ENCODE results near the gene FOXB1. TPM values are rescaled to one million over a fixed set of nuclear protein-coding genes. Genes with fewer than 3 reads are reported as not detected.

The FOXB1 gene
- total and polyA plus RNA-seq, 7 donors = 0.09 TPM; not detected in 6

- peaks cover 53 to 99% (median 75%) of the 10 kb centered on the region in 3 donors for H3K27me3 ChIP-seq
- H3K27ac ChIP-seq = no peak overlapping the region
- peaks cover 0 to 26% (median 21%) of the 10 kb centered on the region in 4 donors for H3K4me1 ChIP-seq
- H3K4me3 ChIP-seq = no peak overlapping the region
- DNase-seq = no peak
- 5 to 15% methylated on average over 6 of the region's 6 CpGs for WGBS, 2 donors
- H3K36me3 ChIP-seq = no peaks in the 10 kb centered on the region
- TF ChIP-seq POLR2AphosphoS5 (IDR thresholded peaks at IDR 0.05) = no peak
- TF ChIP-seq, protein P1, sequence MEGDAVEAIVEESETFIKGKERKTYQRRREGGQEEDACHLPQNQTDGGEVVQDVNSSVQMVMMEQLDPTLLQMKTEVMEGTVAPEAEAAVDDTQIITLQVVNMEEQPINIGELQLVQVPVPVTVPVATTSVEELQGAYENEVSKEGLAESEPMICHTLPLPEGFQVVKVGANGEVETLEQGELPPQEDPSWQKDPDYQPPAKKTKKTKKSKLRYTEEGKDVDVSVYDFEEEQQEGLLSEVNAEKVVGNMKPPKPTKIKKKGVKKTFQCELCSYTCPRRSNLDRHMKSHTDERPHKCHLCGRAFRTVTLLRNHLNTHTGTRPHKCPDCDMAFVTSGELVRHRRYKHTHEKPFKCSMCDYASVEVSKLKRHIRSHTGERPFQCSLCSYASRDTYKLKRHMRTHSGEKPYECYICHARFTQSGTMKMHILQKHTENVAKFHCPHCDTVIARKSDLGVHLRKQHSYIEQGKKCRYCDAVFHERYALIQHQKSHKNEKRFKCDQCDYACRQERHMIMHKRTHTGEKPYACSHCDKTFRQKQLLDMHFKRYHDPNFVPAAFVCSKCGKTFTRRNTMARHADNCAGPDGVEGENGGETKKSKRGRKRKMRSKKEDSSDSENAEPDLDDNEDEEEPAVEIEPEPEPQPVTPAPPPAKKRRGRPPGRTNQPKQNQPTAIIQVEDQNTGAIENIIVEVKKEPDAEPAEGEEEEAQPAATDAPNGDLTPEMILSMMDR (IDR thresholded peaks at IDR 0.05) = no peak
- no peak for TF ChIP-seq POLR2A (IDR thresholded peaks at IDR 0.05)
- H3K9me3 ChIP-seq = no peaks in the 10 kb centered on the region
- intact Hi-C loops (cut with DNase I) = no loop called here
Measured at GRCh38 chr15:60009124-60009960, 5.2 kb downstream of the FOXB1 start.

DNA sequence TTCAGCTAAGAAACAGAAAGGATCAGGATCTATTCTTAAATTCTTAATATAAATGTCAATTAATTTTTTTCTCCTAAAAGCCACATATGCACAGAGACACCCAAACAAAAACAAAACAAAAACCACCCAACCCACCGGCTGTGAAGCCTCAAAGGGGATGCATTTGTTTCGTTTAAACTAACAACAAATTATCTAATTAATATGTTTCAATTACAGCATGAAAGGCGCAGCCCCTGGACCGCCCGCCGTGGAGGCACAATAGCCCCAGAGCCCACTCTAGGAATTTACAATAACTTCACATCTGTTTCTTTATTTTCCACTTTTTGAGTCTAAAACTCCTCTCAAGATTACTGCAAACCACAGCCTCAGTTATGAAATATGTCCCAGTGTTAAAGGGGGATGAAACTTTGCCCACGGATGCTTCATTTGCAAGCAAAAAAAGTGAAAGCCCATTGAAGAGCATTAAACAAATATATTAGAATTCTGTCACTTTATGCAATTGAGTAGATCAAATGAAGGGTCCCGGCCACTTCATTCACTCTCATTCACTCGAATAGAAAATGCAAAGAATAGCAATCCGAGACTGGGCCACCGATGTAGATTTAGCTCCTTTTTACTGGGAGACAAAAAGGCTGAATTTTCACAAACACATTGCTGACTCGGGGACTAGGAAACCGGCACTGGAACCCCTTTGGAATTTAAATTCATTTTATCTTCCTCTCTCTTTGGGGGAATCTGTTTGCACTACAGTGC is 6.0 kb downstream of the FOXB1 start:
- no peak overlapping the region for H3K4me3 ChIP-seq
- intact Hi-C loops (cut with DNase I) = no loop called here
- TF ChIP-seq EP300 (IDR thresholded peaks at IDR 0.05) (no peak), POLR2AphosphoS5 (IDR thresholded peaks at IDR 0.05) (no peak), POLR2A (IDR thresholded peaks at IDR 0.05) (no peak)
- TF ChIP-seq, protein P1 (IDR thresholded peaks at IDR 0.05) = no peak
- H3K36me3 ChIP-seq = no peaks in the 10 kb centered on the region
- peaks cover 45 to 95% (median 66%) of the 10 kb centered on the region in 3 donors for H3K27me3 ChIP-seq
- DNase-seq = no peak
- no peaks in the 10 kb centered on the region for H3K9me3 ChIP-seq
- no peak overlapping the region for H3K27ac ChIP-seq
- 18 to 24% methylated on average over 13 of the region's 13 CpGs for WGBS, 2 donors
- peaks cover 0 to 18% (median 13%) of the 10 kb centered on the region in 4 donors for H3K4me1 ChIP-seq

GRCh38 chr15:60010858-60011257 is 6.7 kb downstream of the FOXB1 start:
- TF ChIP-seq EP300 (IDR thresholded peaks at IDR 0.05) (no peak), POLR2A (IDR thresholded peaks at IDR 0.05) (no peak), POLR2AphosphoS5 (IDR thresholded peaks at IDR 0.05) (no peak)
- TF ChIP-seq, protein P1 (IDR thresholded peaks at IDR 0.05) = no peak
- peaks cover 0 to 11% (median 6%) of the 10 kb centered on the region in 4 donors for H3K4me1 ChIP-seq
- H3K36me3 ChIP-seq = no peaks in the 10 kb centered on the region
- no peak overlapping the region for H3K27ac ChIP-seq
- peaks cover 38 to 94% (median 59%) of the 10 kb centered on the region in 3 donors for H3K27me3 ChIP-seq
- no peak overlapping the region for H3K4me3 ChIP-seq
- no peaks in the 10 kb centered on the region for H3K9me3 ChIP-seq
- intact Hi-C loops (cut with DNase I) = no loop called here
- no peak for DNase-seq
- WGBS, 2 donors = 26 to 47% methylated on average over 2 of the region's 2 CpGs

DNA sequence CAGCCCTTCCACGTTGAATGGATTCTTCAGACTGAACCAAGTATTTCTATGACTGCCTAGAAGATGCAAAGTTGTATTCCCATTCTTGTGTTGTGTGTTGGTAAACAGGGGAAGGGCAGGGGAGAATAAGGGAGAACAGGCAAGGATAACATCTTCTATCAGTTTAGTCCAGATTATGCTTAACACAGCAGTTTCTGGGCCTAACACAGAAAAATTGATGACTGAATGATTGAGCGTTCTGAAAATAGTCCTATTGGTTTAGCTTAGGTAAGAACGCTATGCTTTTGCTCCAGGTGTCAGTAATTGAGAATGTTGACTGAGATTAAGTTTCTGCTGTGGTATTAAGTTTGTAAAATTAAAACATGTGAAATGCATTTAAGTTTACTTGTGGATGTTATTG is 8.6 kb downstream of the FOXB1 start:
- 67 to 83% methylated on average over 3 of the region's 3 CpGs for WGBS, 2 donors
- DNase-seq = no peak
- Histone ChIP-seq H3K36me3 (no peaks in the 10 kb centered on the region), H3K4me3 (no peak overlapping the region), H3K9me3 (peaks cover 0 to 3% (median 0%) of the 10 kb centered on the region in 4 donors), H3K4me1 (no peaks in the 10 kb centered on the region), H3K27me3 (peaks cover 23 to 93% (median 41%) of the 10 kb centered on the region in 3 donors), H3K27ac (no peak overlapping the region)
- TF ChIP-seq EP300 (IDR thresholded peaks at IDR 0.05) (no peak), POLR2AphosphoS5 (IDR thresholded peaks at IDR 0.05) (no peak), POLR2A (IDR thresholded peaks at IDR 0.05) (no peak)
- TF ChIP-seq, protein P1 (IDR thresholded peaks at IDR 0.05) = no peak
- intact Hi-C loops (cut with DNase I) = no loop called here
